Naive thymus-derived CD4-positive, alpha-beta T cell (primary cell): ENCODE measurements around the gene LRMDA. TPM values are rescaled to one million over a fixed set of nuclear protein-coding genes. Genes with fewer than 3 reads are reported as not detected.
"Not testable (repeated sequence)": the region's sequence is repeated elsewhere in the genome, so short reads cannot be mapped to it uniquely, and the experiment has no call there.

ENCODE experiments used
- ATAC-seq: fragments of 150-1000 bp; cut with Tn5 transposase; 2 replicates; pipeline ENCODE4 v1.10.0; 2021; ENCODE audit warnings: mild to moderate bottlenecking, moderate library complexity
- CTCF ChIA-PET: fragments of 350-600 bp; sonication (Branson Sonifier 250); formaldehyde crosslinking; loops from one replicate; lab custom pipeline; 2021; ENCODE audit warnings: antibody characterized with exemption; lab: Charles Lee
- POLR2A ChIA-PET: fragments of 350-600 bp; sonication (Branson Sonifier 250); formaldehyde crosslinking; loops from one replicate; lab custom pipeline; 2021; ENCODE audit warnings: antibody characterized with exemption, inconsistent platforms; lab: Charles Lee
- DNase-seq, 9 donors: peaks; one replicate each; pipeline versions ENCODE4 v3.0.0 to v3.0.0-alpha.2; 2020 to 2022; ENCODE audit warnings: mixed read lengths in 1 of 9
- H3K27ac ChIP-seq: one replicate; pipeline ENCODE4 v1.7.0; 2013; ENCODE audit warnings: mild to moderate bottlenecking, low read depth, low read length, moderate library complexity
- H3K27me3 ChIP-seq, 2 donors: one replicate each; pipeline ENCODE4 v1.7.0; 2013; ENCODE audit warnings: low read length in 2 of 2, mild to moderate bottlenecking in 2 of 2, moderate library complexity in 2 of 2; ENCODE audit not compliant: control insufficient read depth in 2 of 2, insufficient read depth in 2 of 2
- H3K36me3 ChIP-seq, 3 experiments: 1 replicate in 2 of 3; 2 replicates in 1 of 3; pipeline ENCODE4 v1.7.0; 2013; ENCODE audit warnings: low read length in 3 of 3, mild to moderate bottlenecking in 3 of 3, moderate library complexity in 1 of 3; ENCODE audit not compliant: insufficient read depth in 3 of 3, control insufficient read depth in 2 of 3
- H3K4me1 ChIP-seq, 2 donors: one replicate each; pipeline ENCODE4 v1.7.0; 2013; ENCODE audit warnings: low read length in 2 of 2, mild to moderate bottlenecking in 2 of 2, moderate library complexity in 1 of 2; ENCODE audit not compliant: control insufficient read depth in 2 of 2, insufficient read depth in 2 of 2
- H3K4me3 ChIP-seq: 2 replicates; pipeline ENCODE4 v1.7.0; 2013; ENCODE audit warnings: mild to moderate bottlenecking, low read length
- H3K9me3 ChIP-seq, 3 experiments: 1 replicate in 2 of 3; 2 replicates in 1 of 3; pipeline ENCODE4 v1.7.0; 2013; ENCODE audit warnings: low read length in 3 of 3; ENCODE audit not compliant: control insufficient read depth in 2 of 3
- H3K27ac Mint-ChIP-seq, 9 donors: one replicate each; pipeline ENCODE4 v1.8.0; 2020 to 2022; ENCODE audit warnings: mixed read lengths in 9 of 9, mild to moderate bottlenecking in 8 of 9, moderate library complexity in 5 of 9, inconsistent platforms in 2 of 9
- H3K27me3 Mint-ChIP-seq, 5 donors: one replicate each; pipeline ENCODE4 v1.8.0; 2021 to 2022; ENCODE audit warnings: mixed read lengths in 5 of 5, mild to moderate bottlenecking in 1 of 5
- H3K36me3 Mint-ChIP-seq, 5 donors: one replicate each; pipeline ENCODE4 v1.8.0; 2020 to 2022; ENCODE audit warnings: mixed read lengths in 5 of 5, mild to moderate bottlenecking in 3 of 5, inconsistent platforms in 1 of 5
- H3K4me1 Mint-ChIP-seq, 7 donors: one replicate each; pipeline ENCODE4 v1.8.0; 2020 to 2022; ENCODE audit warnings: mixed read lengths in 7 of 7, mild to moderate bottlenecking in 3 of 7, inconsistent platforms in 1 of 7
- H3K4me3 Mint-ChIP-seq, 10 donors: one replicate each; pipeline ENCODE4 v1.8.0; 2020 to 2022; ENCODE audit warnings: mild to moderate bottlenecking in 10 of 10, mixed read lengths in 10 of 10, moderate library complexity in 6 of 10, inconsistent platforms in 2 of 10
- H3K9me3 Mint-ChIP-seq, 11 donors: one replicate each; pipeline ENCODE4 v1.8.0; 2020 to 2022; ENCODE audit warnings: mixed read lengths in 11 of 11, mild to moderate bottlenecking in 4 of 11, inconsistent platforms in 1 of 11, moderate library complexity in 1 of 11
- intact Hi-C, 2 donors: fragments of 100-400 bp; cut with micrococcal nuclease; formaldehyde crosslinking; loops; one replicate each; pipeline ENCODE4 v1.15.1; 2023
- polyA plus RNA-seq, 2 donors: library from polyadenylated mRNA; unstranded; fragments of 300-500 nt; fragmentation: Illumina TruSeq; gene quantifications; one replicate each; pipeline ENCODE4 v1.2.3, GENCODE V29; 2021
- total RNA-seq, 6 experiments: library from RNA in 5 of 6; stranded (reverse) in 5 of 6; gene quantifications; 1 replicate in 5 of 6; 2 replicates in 1 of 6; pipeline ENCODE4 v1.2.3 and lab custom pipeline; 2021 to 2026

Gene LRMDA
- total and polyA plus RNA-seq, 7 experiments from 2014 or later: 0.57 to 14.9 (median 3.0) TPM; not detected in 4

DNA sequence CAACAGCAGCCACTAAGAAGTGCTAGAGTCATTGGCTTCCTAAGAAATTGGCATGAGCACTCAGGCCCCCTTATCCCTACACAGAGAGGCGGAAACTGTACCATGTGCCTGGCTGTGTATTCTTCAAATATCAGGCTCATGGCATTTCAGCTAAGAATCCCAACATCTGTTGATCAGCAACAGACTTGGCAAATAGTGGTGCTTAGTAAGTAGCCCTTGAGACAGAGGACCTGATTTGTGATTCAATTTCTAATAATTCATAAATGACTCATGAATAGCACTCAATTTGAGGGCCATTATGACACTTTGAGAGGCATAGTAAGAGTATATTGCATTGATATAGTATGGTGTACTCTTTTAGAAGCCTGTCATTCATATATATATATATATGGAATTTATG lies 309.1 kb downstream of the LRMDA start:
- POLR2A ChIA-PET: no interaction called here
- Histone ChIP-seq H3K36me3 (no peaks in the 10 kb centered on the region), H3K9me3 (no peaks in the 10 kb centered on the region), H3K27ac (no peak overlapping the region), H3K4me1 (no peaks in the 10 kb centered on the region), H3K4me3 (no peak overlapping the region), H3K27me3 (no peaks in the 10 kb centered on the region)
- no peak overlapping the region for H3K27ac Mint-ChIP-seq
- peaks cover 0 to 3% (median 0%) of the 10 kb centered on the region in 5 donors for H3K36me3 Mint-ChIP-seq
- peaks cover 0 to 2% (median 0%) of the 10 kb centered on the region in 7 donors for H3K4me1 Mint-ChIP-seq
- intact Hi-C loops: no loop called here
- DNase-seq (no peak), ATAC-seq (no peak)
- H3K27me3 Mint-ChIP-seq: peaks cover 0 to 11% (median 8%) of the 10 kb centered on the region in 5 donors
- H3K9me3 Mint-ChIP-seq: peaks cover 0 to 4% (median 0%) of the 10 kb centered on the region in 11 donors
- CTCF ChIA-PET: no interaction called here
- no peak overlapping the region for H3K4me3 Mint-ChIP-seq

DNA sequence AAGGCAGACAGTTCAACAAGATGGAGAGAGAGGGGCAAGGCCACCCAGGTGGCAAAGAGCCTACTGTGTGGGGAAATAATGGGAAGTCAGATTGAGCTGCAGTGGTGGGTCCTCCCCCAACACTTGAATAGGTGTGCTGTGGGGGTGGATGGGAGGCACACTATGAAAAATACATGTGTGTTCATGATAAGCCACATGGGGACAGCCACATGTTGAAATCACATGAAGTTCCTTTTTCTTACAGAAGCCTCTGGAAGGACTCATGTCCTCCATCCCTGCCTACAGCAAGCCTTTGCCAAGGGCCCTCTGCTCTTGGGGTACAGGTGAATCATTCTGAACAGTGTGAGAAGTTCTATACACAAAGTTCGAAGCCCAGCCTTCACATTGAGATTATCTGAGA lies 310.9 kb downstream of the LRMDA start:
- peaks cover 0 to 3% (median 0%) of the 10 kb centered on the region in 5 donors for H3K36me3 Mint-ChIP-seq
- no peaks in the 10 kb centered on the region for H3K36me3 ChIP-seq
- CTCF ChIA-PET: no interaction called here

DNA sequence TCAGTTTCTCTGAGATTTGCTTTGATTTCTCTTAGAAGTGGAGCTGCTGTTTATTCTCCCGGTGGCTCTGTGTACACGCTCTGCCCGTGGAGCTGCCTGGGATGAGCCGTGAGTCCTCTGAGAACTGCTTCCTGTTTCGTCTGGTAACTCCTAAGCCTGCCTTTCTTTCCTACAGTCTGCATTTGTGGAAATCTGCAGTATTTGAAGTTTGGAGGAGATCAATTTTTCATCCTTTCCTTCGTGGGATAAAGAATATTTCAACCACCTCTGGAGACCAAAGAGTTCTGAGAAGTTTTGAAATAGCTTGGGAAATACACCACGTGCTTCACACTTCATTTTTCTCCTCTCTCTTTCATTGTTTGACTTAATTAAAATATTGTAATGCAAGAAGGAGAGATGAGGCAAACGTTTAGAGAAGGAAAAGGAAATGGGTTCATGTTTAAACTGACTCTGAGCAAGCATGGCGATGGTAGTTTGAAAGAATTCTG lies 311.9 kb downstream of the LRMDA start:
- Mint-ChIP-seq H3K9me3 (peaks cover 0 to 4% (median 0%) of the 10 kb centered on the region in 11 donors), H3K27me3 (peaks cover 0 to 13% (median 5%) of the 10 kb centered on the region in 5 donors), H3K36me3 (peaks cover 0 to 3% (median 0%) of the 10 kb centered on the region in 5 donors), H3K4me3 (no peak overlapping the region), H3K4me1 (peaks cover 0 to 2% (median 0%) of the 10 kb centered on the region in 7 donors), H3K27ac (no peak overlapping the region)
- ChIA-PET POLR2A (no interaction called here), CTCF (no interaction called here)
- Histone ChIP-seq H3K27me3 (no peaks in the 10 kb centered on the region), H3K9me3 (no peaks in the 10 kb centered on the region), H3K4me1 (no peaks in the 10 kb centered on the region), H3K36me3 (no peaks in the 10 kb centered on the region), H3K27ac (no peak overlapping the region), H3K4me3 (no peak overlapping the region)
- DNase-seq: no peak
- intact Hi-C loops: no loop called here
- ATAC-seq: no peak

More for the DNA sequence above, 310.9 kb downstream of the LRMDA start:
- H3K27ac ChIP-seq: no peak overlapping the region
- DNase-seq (no peak), ATAC-seq (no peak)
- peaks cover 0 to 4% (median 0%) of the 10 kb centered on the region in 11 donors for H3K9me3 Mint-ChIP-seq
- H3K4me3 Mint-ChIP-seq: no peak overlapping the region
- POLR2A ChIA-PET: no interaction called here
- no peaks in the 10 kb centered on the region for H3K27me3 ChIP-seq
- H3K9me3 ChIP-seq: no peaks in the 10 kb centered on the region
- peaks cover 0 to 13% (median 6%) of the 10 kb centered on the region in 5 donors for H3K27me3 Mint-ChIP-seq
- intact Hi-C loops: no loop called here
- H3K4me3 ChIP-seq: no peak overlapping the region
- H3K27ac Mint-ChIP-seq: no peak overlapping the region
- H3K4me1 ChIP-seq: no peaks in the 10 kb centered on the region
- peaks cover 0 to 2% (median 0%) of the 10 kb centered on the region in 7 donors for H3K4me1 Mint-ChIP-seq

DNA sequence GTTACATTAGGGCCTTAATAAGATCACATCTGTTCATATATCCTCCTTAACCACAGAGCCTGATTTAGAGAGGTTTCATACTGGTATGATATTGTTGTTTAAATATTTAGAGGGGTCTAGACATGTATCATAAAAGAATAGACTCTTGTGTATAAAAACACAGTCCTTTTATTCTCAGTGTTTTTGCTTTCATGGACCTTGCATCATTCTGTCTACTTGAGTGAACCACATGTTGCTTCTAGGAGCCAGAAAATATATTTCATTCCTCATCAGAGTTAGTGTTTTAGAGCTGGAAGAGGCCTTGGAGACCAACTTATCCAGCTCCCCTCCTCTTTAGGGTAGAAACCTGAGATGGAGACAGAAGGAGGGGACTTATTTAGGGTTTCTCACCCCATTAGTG lies 312.8 kb downstream of the LRMDA start:
- Mint-ChIP-seq H3K4me3 (no peak overlapping the region), H3K4me1 (peaks cover 0 to 2% (median 0%) of the 10 kb centered on the region in 7 donors), H3K9me3 (peaks cover 0 to 4% (median 0%) of the 10 kb centered on the region in 11 donors), H3K27ac (no peak overlapping the region), H3K27me3 (peaks cover 0 to 13% (median 5%) of the 10 kb centered on the region in 5 donors), H3K36me3 (peaks cover 0 to 3% (median 0%) of the 10 kb centered on the region in 5 donors)
- ATAC-seq (no peak), DNase-seq (no peak)
- ChIA-PET POLR2A (no interaction called here), CTCF (no interaction called here)
- H3K27me3 ChIP-seq: no peaks in the 10 kb centered on the region
- no peak overlapping the region for H3K4me3 ChIP-seq
- intact Hi-C loops: no loop called here
- no peaks in the 10 kb centered on the region for H3K9me3 ChIP-seq
- no peaks in the 10 kb centered on the region for H3K4me1 ChIP-seq
- H3K36me3 ChIP-seq: no peaks in the 10 kb centered on the region
- H3K27ac ChIP-seq: no peak overlapping the region

DNA sequence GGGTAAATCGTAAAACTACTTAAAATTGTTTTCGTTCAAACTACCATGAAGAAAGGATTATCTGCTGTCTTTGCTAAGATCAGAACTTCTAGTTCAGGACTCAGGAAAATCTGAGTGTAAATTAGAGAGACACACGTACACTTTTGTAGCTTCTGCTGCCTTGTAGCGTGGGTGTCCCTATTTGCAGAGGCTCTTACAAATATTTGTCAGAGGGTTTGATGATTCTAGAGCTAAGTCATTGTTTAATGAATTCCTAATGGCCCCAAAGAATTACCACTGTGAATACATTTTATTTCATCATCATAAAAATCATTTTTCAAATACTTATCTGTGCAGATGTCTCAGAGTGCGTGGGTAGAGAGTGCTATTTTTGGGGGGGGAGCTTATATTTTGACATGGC lies 314.9 kb downstream of the LRMDA start:
- CTCF ChIA-PET: no interaction called here
- Mint-ChIP-seq H3K27ac (no peak overlapping the region), H3K27me3 (peaks cover 0 to 13% (median 5%) of the 10 kb centered on the region in 5 donors), H3K36me3 (peaks cover 0 to 3% (median 0%) of the 10 kb centered on the region in 5 donors), H3K4me1 (peaks cover 0 to 2% (median 0%) of the 10 kb centered on the region in 7 donors), H3K4me3 (no peak overlapping the region), H3K9me3 (peaks cover 0 to 5% (median 0%) of the 10 kb centered on the region in 11 donors)
- ATAC-seq: no peak
- Histone ChIP-seq H3K4me1 (no peaks in the 10 kb centered on the region), H3K4me3 (no peak overlapping the region), H3K9me3 (no peaks in the 10 kb centered on the region), H3K27me3 (no peaks in the 10 kb centered on the region), H3K36me3 (no peaks in the 10 kb centered on the region), H3K27ac (no peak overlapping the region)
- no peak for DNase-seq
- POLR2A ChIA-PET: no interaction called here
- intact Hi-C loops: no loop called here

DNA sequence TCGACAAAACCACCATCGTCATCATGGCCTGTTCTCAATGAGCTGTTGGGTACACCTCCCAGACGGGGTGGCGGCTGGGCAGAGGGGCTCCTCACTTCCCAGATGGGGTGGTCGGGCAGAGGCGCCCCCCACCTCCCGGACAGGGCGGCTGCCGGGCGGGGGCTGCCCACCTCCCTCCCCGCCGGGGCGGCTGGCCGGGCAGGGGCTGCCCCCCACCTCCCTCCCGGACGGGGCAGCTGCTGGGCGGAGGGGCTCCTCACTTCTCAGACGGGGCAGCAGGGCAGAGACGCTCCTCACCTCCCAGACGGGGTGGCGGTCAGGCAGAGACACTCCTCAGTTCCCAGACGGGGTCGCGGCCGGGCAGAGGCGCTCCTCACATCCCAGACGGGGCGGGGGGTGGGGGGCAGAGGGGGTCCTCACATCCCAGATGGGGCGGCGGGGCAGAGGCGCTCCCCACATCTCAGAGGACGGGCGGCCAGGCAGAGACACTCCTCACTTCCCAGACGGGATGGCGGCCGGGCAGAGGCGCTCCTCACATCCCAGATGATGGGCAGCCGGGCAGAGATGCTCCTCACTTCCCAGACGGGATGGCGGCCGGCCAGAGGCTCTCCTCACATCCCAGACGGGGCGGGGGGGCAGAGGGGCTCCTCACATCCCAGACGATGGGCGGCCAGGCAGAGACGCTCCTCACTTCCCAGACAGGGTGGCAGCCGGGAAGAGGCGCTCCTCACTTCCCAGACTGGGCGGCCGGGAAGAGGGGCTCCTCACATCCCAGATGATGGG lies 318.9 kb downstream of the LRMDA start:
- H3K9me3 Mint-ChIP-seq, intact Hi-C loops, H3K27ac ChIP-seq, H3K9me3 ChIP-seq, H3K4me1 Mint-ChIP-seq, DNase-seq, ATAC-seq, H3K36me3 Mint-ChIP-seq, H3K4me3 Mint-ChIP-seq, H3K36me3 ChIP-seq, POLR2A ChIA-PET, H3K4me1 ChIP-seq, H3K27ac Mint-ChIP-seq, H3K4me3 ChIP-seq, H3K27me3 ChIP-seq, CTCF ChIA-PET: not testable (repeated sequence)
- H3K27me3 Mint-ChIP-seq: peaks cover 0 to 14% (median 0%) of the 10 kb centered on the region in 5 donors
